GM12874 (cell line): ENCODE data around the gene MED6.
A peak's percentile ranks its signal among the peaks of the same experiment; 100 is the strongest.

Experiments used
- CTCF ChIP-seq: IDR thresholded peaks from 2 replicates; pipeline ENCODE4 v1.5.1; 2011; ENCODE audit warnings: low read depth, mild to moderate bottlenecking, control low read depth, low read length, moderate library complexity; ENCODE audit not compliant: insufficient read depth

Gene MED6

GRCh38 chr14:70595443-70596185 is 4.8 kb downstream of the MED6 start:
- no peak for TF ChIP-seq CTCF

GRCh38 chr14:70594461-70594860 is 6.0 kb downstream of the MED6 start:
- TF ChIP-seq CTCF = no peak

GRCh38 chr14:70585231-70585630 is 15.2 kb downstream of the MED6 start:
- TF ChIP-seq CTCF = peak; percentile 18; the same call in 1 of the 2 replicates

GRCh38 chr14:70576891-70577290 is 23.6 kb downstream of the MED6 start:
- TF ChIP-seq CTCF = no peak

- TF ChIP-seq CTCF = no peak
Observed at GRCh38 chr14:70573050-70573449, 27.4 kb downstream of the MED6 start.

GRCh38 chr14:70571139-70571538 is 29.3 kb downstream of the MED6 start:
- TF ChIP-seq CTCF = no peak

- TF ChIP-seq CTCF = peak; percentile 63
Observed at GRCh38 chr14:70567791-70568190, 32.7 kb downstream of the MED6 start.
